Common myeloid progenitor, CD34-positive (primary cell): ENCODE measurements around the gene DNAH17.

Experiments used
- CTCF ChIA-PET: fragments of 350-600 bp; sonication (Branson Sonifier 250); formaldehyde crosslinking; loops from one replicate; lab custom pipeline; 2021; ENCODE audit warnings: antibody characterized with exemption; lab: Charles Lee
- POLR2A ChIA-PET: fragments of 350-600 bp; sonication (Branson Sonifier 250); formaldehyde crosslinking; loops from one replicate; lab custom pipeline; 2021; ENCODE audit warnings: antibody characterized with exemption; lab: Charles Lee
- DNase-seq, 3 donors: peaks; one replicate each; pipeline versions ENCODE4 v3.0.0 to v3.0.0-alpha.2; 2013
- H3K27ac ChIP-seq, 2 experiments: 1 replicate in 1 of 2; 2 replicates in 1 of 2; pipeline ENCODE4 v1.7.0; 2013; ENCODE audit warnings: inconsistent platforms in 2 of 2, low read length in 2 of 2, mild to moderate bottlenecking in 2 of 2, low read depth in 1 of 2, moderate library complexity in 1 of 2; ENCODE audit not compliant: severe bottlenecking in 2 of 2, insufficient read depth in 1 of 2, poor library complexity in 1 of 2
- H3K27me3 ChIP-seq, 5 experiments: replicated peaks in 2 of 5; 1 replicate in 3 of 5; 2 replicates in 2 of 5; pipeline versions ENCODE4 v1.6.1 to v1.7.0; 2013; ENCODE audit warnings: low read length in 4 of 5, mild to moderate bottlenecking in 2 of 5, moderate library complexity in 2 of 5, inconsistent platforms in 1 of 5; ENCODE audit not compliant: insufficient read depth in 5 of 5, control insufficient read depth in 4 of 5
- H3K36me3 ChIP-seq, 4 experiments: 1 replicate in 2 of 4; 2 replicates in 2 of 4; pipeline versions ENCODE4 v1.6.1 to v1.7.0; 2013; ENCODE audit warnings: low read length in 3 of 4, control low read depth in 1 of 4, mild to moderate bottlenecking in 1 of 4; ENCODE audit not compliant: control insufficient read depth in 4 of 4, insufficient read depth in 4 of 4
- H3K4me1 ChIP-seq, 4 experiments: 1 replicate in 3 of 4; 2 replicates in 1 of 4; pipeline versions ENCODE4 v1.6.1 to v1.7.1; 2013; ENCODE audit warnings: low read length in 3 of 4, mild to moderate bottlenecking in 3 of 4, control low read depth in 1 of 4, inconsistent platforms in 1 of 4, moderate library complexity in 1 of 4; ENCODE audit not compliant: control insufficient read depth in 4 of 4, insufficient read depth in 4 of 4; ENCODE audit errors: control extremely low read depth in 1 of 4
- H3K4me3 ChIP-seq, 7 experiments: 1 replicate in 4 of 7; 2 replicates in 3 of 7; pipeline versions ENCODE4 v1.5.1 to v1.7.0; 2013; ENCODE audit warnings: mild to moderate bottlenecking in 7 of 7, low read length in 6 of 7, moderate library complexity in 6 of 7, inconsistent platforms in 2 of 7, low read depth in 2 of 7, control low read depth in 1 of 7; ENCODE audit not compliant: insufficient read depth in 4 of 7, control insufficient read depth in 1 of 7; ENCODE audit errors: extremely low read depth in 1 of 7
- H3K9me3 ChIP-seq, 5 experiments: 1 replicate in 4 of 5; 2 replicates in 1 of 5; pipeline versions ENCODE4 v1.6.1 to v1.7.1; 2013; ENCODE audit warnings: low read length in 4 of 5, mild to moderate bottlenecking in 2 of 5, inconsistent platforms in 1 of 5, low read depth in 1 of 5, moderate library complexity in 1 of 5; ENCODE audit not compliant: control insufficient read depth in 4 of 5, insufficient read depth in 2 of 5; ENCODE audit errors: control extremely low read depth in 1 of 5
- WGBS: methylation state at CpG from one replicate; pipeline ENCODE4 v1.1.5; 2013; ENCODE audit not compliant: insufficient coverage; 5-methylcytosine and 5-hydroxymethylcytosine counted together

DNAH17 gene

DNA sequence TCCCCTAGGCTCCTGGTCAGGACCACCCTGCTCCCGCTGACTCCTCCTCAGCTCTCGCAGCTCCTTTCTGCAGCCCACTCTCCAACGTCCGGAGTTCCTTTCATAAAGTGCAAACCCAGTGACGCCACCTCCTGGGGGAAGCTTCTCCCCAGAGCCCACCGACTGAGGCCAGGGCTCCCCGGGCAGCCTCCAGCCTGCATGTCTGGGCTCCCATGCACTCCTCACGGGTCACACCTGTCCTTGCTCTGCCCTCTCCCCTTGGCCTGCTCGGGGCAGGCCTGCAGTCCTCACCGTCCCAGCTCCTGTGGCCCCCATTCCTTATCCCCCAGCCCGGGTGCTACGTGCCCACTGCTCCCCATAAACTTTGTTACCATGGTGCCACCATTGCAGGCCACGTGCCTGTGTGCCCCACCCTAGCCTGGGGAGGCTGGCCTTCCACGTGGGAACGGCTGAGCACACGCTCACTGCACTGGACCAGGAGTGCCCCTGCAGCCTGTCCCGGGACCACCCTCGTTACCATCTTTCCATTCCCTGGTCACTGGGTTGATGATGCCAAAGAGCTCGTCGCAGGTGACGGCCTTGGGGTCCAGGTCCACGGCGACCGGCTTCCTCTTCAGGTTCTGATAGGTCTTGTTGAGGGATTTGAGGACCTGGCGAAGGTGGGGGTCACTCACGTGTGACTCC lies 84.9 kb downstream of the DNAH17 start:
- Histone ChIP-seq H3K27me3 (peaks cover 0 to 2% (median 0%) of the 10 kb centered on the region in 5 experiments), H3K4me3 (no peak overlapping the region), H3K36me3 (no peaks in the 10 kb centered on the region), H3K27ac (no peak overlapping the region), H3K9me3 (no peaks in the 10 kb centered on the region), H3K4me1 (no peaks in the 10 kb centered on the region)
- ChIA-PET CTCF (interaction anchor here (1.2 kb wide), 1 partner anchor 292 kb away, joined by 3 read pairs; no protein-coding TSS in a partner anchor), POLR2A (no interaction called here)
- DNase-seq = no peak
- WGBS = 95% methylated on average over 17 of the region's 26 CpGs

DNA sequence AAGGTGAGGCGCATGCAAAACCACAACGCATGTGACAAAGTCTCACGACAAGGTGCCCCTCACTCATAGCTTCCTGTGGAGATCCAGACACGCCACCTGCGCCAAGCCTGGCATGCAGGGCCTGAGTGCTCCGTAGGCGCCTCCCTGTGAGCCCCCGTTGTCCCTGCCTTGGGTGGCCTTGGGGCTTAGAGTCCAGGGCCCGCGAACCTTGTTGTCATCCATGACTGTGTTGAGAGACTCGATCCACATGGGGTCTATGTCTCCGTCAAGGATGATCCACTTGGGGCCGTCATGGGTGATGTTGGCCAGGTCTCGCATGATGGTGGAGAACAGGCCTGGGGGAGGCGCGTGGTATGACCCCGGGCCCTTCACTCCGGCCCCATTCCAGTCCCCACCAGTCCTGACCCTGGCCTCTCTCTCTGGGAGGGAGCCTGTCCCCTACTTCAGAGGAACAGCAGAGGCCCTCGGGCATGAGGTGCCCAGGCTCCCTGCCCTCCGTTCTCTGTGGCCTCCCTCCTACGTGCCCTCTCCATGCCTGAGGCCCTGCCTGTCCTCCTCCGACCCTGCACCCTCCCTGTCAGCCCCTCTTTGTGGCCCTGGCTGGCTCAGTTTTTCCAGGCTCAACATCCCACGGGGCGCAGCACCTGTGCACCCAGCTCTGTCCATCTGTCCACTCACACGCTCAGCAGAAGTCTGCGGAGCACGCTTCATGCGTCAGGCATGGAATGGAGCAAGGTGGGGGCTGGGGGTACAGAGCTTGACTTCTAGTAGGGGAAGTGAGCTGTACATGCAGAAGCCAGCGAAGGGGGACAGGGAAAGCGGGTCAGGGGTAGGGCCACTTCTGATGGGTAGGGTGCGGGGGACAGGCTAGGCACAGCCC lies 85.7 kb downstream of the DNAH17 start:
- H3K27ac ChIP-seq = no peak overlapping the region
- peaks cover 0 to 2% (median 0%) of the 10 kb centered on the region in 5 experiments for H3K27me3 ChIP-seq
- no peaks in the 10 kb centered on the region for H3K36me3 ChIP-seq
- ChIA-PET POLR2A (no interaction called here), CTCF (interaction anchor here (1.0 kb wide), 1 partner anchor 216 kb away, joined by 3 read pairs; no protein-coding TSS in a partner anchor)
- 96% methylated on average over 28 of the region's 31 CpGs for WGBS
- no peaks in the 10 kb centered on the region for H3K9me3 ChIP-seq
- H3K4me1 ChIP-seq = no peaks in the 10 kb centered on the region
- DNase-seq = no peak
- no peak overlapping the region for H3K4me3 ChIP-seq

DNA sequence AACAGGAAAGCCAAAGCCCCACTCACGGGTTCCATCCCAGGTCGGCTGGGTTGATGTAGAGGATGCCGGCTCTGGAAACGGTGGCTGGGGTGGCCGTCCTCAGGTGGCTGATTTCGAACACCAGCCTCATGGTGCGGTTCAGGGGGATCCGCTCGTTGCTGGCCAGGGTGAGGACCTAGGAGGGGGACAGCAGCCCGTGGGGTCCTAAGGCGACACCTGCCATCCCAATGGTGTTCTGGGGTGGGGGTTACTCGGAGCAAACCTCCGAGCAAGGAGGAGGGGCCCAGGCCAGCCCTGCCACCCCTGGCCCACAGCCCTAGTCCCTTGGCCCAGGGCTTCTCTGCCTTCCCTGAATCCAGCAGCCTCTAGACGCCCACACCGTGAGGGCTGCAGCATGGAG lies 86.5 kb downstream of the DNAH17 start:
- WGBS = 96% methylated on average over 15 of the region's 15 CpGs
- peaks cover 0 to 2% (median 0%) of the 10 kb centered on the region in 5 experiments for H3K27me3 ChIP-seq
- CTCF ChIA-PET = interaction anchor here (1.0 kb wide), 1 partner anchor 217 kb away, joined by 3 read pairs; no protein-coding TSS in a partner anchor
- H3K4me3 ChIP-seq = no peak overlapping the region
- DNase-seq = no peak
- no peaks in the 10 kb centered on the region for H3K4me1 ChIP-seq
- H3K36me3 ChIP-seq = no peaks in the 10 kb centered on the region
- H3K9me3 ChIP-seq = no peaks in the 10 kb centered on the region
- POLR2A ChIA-PET = no interaction called here
- no peak overlapping the region for H3K27ac ChIP-seq

DNA sequence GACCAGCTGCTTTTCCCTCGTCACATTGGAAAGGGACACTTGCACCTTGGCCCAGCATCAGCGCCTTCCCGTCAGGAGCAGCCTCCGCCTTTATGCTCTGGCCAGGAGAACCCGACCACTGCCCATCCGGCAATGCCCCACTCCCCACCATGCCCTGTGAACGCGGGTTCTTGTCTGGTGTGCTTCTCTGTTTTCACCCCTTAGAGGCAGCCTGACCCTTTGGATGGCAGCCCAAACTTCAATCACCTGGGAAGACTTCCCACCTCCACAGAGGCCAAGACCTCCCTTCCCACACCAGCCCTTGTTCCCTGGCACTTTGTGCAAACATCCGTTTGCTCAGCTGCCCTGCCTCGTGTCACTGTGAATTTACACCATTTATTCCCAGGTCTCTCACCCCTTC lies 87.0 kb downstream of the DNAH17 start:
- ChIA-PET POLR2A (no interaction called here), CTCF (no interaction called here)
- Histone ChIP-seq H3K36me3 (no peaks in the 10 kb centered on the region), H3K27ac (no peak overlapping the region), H3K4me1 (peaks cover 0 to 2% (median under 1%) of the 10 kb centered on the region in 4 experiments), H3K4me3 (no peak overlapping the region), H3K9me3 (no peaks in the 10 kb centered on the region), H3K27me3 (peaks cover 0 to 2% (median 0%) of the 10 kb centered on the region in 5 experiments)
- no peak for DNase-seq
- 98% methylated on average over 8 of the region's 10 CpGs for WGBS

DNA sequence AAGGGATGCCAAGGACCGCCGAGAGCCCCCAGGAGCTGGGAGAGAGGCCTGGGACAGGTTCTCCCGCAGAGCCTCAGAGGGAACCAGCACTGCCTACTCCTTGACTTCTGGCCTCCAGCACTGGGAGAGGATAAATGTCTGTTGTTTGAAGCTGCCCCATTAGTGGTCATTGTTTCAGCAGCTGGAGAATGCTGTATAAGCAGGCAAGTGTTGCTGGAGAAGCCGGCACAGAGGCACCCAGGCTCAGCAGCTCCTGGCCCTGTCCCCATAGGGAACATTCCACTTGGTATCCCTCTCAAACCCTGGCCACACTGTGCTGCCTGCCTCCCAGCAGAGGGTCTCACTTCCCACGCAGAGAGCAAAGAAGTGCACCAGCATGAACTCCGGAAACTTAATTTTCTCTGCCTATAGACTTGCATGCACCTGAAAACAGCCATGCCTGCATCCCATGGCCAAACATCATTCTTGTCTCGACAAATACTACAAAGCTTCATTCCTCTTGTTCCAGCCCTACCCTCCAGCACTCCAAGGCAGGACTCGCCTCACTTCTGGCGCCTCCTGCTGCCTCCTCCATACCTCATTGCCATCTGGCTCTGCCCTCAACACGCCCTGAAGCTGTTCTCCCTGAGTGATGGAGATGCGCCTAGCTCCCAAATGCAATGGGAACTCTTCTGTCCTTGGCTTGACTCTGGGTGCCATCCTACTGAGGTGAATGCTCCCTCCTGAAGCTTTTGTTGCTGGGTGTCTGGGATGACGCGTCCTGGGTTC lies 88.1 kb downstream of the DNAH17 start:
- H3K9me3 ChIP-seq = no peaks in the 10 kb centered on the region
- ChIA-PET CTCF (interaction anchor here (1.5 kb wide), 1 partner anchor 220 kb away, joined by 10 read pairs; no protein-coding TSS in a partner anchor), POLR2A (no interaction called here)
- no peak for DNase-seq
- 96% methylated on average over 13 of the region's 13 CpGs for WGBS
- no peaks in the 10 kb centered on the region for H3K36me3 ChIP-seq
- H3K4me3 ChIP-seq = no peak overlapping the region
- peaks cover 0 to 5% (median 0%) of the 10 kb centered on the region in 5 experiments for H3K27me3 ChIP-seq
- peaks cover 0 to 11% (median 6%) of the 10 kb centered on the region in 4 experiments for H3K4me1 ChIP-seq
- H3K27ac ChIP-seq = no peak overlapping the region

DNA sequence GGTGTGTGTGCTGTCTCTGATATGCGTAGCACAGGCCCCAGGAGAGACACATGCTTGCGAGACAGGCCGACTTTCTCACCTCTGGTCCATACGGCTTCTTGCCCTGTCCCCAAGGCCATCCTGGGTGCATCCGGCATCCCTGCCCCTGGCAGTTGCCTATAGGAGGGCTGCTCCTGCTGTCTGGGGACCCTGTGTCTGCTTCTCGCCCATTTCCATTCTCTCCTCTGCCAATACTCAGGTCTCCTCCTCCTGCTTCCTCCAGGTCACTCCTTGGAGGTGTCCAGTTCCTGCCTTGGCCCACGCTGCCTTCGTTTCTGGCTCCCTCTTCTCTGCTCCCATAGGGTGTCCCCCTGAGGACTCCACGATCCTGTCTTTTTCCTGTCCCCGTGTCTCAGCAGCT lies 89.0 kb downstream of the DNAH17 start:
- peaks cover 0 to 5% (median 0%) of the 10 kb centered on the region in 5 experiments for H3K27me3 ChIP-seq
- POLR2A ChIA-PET = no interaction called here
- WGBS = 86% methylated on average over 10 of the region's 10 CpGs
- H3K27ac ChIP-seq = no peak overlapping the region
- no peaks in the 10 kb centered on the region for H3K36me3 ChIP-seq
- CTCF ChIA-PET = interaction anchor here (1.5 kb wide), 1 partner anchor 221 kb away, joined by 10 read pairs; no protein-coding TSS in a partner anchor
- H3K4me1 ChIP-seq = peaks cover 0 to 12% (median 6%) of the 10 kb centered on the region in 4 experiments
- H3K4me3 ChIP-seq = no peak overlapping the region
- H3K9me3 ChIP-seq = no peaks in the 10 kb centered on the region
- no peak for DNase-seq
